ENCODE data around the gene DIP2A.

DNA sequence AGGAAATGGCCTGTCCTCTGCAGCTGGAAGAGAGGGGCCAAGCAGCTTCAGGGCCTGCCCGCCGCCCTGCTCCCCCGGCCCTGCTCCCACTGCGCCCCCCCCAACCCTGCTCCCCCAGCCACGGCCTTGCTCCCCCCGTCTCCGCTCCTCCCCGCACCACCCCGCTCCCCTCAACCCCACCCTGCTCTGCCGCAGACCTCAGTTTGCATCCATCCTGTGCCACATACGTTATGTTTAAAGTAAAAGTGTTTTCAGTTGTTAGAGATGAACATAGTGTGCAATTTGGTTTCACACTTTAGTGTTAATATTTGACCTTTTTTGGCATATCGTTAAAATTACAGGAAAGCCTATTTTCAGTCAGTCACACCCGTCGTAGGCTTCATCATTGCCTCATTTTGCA is 34.1 kb upstream of the DIP2A start:
- TF ChIP-seq, protein P1, sequence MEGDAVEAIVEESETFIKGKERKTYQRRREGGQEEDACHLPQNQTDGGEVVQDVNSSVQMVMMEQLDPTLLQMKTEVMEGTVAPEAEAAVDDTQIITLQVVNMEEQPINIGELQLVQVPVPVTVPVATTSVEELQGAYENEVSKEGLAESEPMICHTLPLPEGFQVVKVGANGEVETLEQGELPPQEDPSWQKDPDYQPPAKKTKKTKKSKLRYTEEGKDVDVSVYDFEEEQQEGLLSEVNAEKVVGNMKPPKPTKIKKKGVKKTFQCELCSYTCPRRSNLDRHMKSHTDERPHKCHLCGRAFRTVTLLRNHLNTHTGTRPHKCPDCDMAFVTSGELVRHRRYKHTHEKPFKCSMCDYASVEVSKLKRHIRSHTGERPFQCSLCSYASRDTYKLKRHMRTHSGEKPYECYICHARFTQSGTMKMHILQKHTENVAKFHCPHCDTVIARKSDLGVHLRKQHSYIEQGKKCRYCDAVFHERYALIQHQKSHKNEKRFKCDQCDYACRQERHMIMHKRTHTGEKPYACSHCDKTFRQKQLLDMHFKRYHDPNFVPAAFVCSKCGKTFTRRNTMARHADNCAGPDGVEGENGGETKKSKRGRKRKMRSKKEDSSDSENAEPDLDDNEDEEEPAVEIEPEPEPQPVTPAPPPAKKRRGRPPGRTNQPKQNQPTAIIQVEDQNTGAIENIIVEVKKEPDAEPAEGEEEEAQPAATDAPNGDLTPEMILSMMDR (IDR thresholded peaks at IDR 0.05; ENCODE audit: low read length) = no peak
- TF ChIP-seq EZH2 (optimal IDR thresholded peaks at IDR 0.05; ENCODE audit: low read depth, low read length) = no peak
- no peak for TF ChIP-seq EZH2phosphoT487 (IDR thresholded peaks at IDR 0.05; ENCODE audit: low read length)

Data from MM.1S (cell line).